GM18511 (cell line): Measurements from ENCODE around the gene DNM2.
"Not testable (repeated sequence)": the region's sequence is repeated elsewhere in the genome, so short reads cannot be mapped to it uniquely, and the experiment has no call there.

Experiments
- ATAC-seq: cut with Tn5 transposase; IDR thresholded peaks from one replicate; pipeline ENCODE4 v1.9.1; 2021; ENCODE audit warnings: mild to moderate bottlenecking, moderate library complexity; ENCODE audit not compliant: unreplicated experiment

Gene DNM2

DNA sequence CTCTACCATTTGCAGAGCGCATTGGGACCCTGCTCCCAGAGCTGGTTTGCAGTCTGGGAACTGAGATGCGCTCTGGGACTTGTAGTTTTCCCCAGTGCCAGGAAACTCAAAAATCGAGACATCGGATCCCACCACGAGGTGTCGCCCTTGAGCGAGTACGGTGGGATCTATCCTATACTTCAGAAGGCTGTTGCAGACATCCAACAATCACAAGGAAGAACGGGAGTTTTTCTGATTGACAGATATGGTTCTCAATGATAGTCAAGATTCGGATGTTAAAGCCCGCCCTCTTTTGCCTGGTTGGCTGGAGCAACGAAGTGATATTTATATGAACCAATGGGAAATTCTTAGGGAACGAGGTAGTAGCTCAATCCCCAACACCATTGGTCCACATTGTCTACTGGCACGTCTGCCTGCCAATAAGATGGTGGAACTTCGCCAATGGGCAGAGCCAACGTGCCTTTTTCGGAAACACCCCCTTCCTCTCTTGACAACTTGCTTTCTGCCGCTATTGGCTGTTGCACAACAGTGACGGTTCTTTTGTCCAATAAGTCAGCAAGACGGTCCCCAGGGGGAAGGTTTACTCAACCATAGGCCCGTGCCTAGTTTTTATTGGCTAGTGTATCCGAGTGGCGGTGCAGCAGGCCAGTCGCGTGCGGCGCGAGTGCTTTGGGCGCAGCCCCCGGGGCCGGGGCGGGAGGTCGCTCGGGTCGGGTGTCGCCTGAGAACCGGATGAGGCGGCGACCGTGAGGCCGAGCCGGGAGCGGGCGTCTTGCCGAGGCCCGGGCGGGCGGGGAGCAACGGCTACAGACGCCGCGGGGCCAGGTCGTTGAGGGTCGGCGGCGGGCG, at the start of gene DNM2:
DNM2 (plus strand) TSS at position 724 of the 849 bp plus-strand sequence. CDS start 164 bp downstream, outside the sequence.
- ATAC-seq: peak; percentile 89

DNA sequence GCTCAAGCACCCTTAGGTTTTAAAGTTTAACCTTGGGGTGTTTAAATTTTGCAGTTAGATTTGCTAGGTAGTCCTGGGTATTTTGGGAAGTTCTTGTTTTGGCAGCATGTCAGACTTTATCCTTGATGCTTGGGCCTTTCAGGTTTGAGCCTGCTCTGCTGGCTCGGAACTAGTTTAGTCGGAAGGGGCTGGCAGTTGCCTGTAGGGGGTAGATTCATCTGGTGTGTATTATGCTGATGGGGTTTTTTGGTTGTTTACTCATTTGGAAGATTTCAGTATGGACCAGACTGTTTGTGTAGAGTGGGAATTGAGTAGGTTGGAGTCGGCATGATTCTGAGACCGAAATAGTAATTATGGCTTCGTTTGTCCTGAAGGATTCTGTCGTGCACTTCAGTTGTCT, 48.6 kb upstream of the DNM2 start:
- no peak for ATAC-seq

DNA sequence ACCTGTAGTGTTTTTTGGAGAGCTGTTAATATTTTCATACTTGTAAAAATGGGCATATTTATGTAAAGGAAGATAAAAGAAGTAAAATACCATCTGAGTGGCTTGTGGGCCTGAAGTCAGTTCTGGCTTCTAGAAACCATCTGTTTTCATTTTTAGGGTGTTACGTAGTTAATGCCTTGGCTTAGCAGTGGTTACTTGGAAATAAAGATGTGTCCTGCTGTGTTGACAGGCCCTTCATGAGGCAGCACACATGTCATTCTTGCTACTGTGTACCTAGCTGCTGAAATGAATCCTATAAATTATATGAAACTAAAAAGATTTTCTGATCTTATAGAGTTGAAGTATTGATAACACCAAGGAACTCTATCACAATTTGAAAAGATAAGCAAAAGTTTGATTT, 47.7 kb upstream of the DNM2 start:
- no peak for ATAC-seq

DNA sequence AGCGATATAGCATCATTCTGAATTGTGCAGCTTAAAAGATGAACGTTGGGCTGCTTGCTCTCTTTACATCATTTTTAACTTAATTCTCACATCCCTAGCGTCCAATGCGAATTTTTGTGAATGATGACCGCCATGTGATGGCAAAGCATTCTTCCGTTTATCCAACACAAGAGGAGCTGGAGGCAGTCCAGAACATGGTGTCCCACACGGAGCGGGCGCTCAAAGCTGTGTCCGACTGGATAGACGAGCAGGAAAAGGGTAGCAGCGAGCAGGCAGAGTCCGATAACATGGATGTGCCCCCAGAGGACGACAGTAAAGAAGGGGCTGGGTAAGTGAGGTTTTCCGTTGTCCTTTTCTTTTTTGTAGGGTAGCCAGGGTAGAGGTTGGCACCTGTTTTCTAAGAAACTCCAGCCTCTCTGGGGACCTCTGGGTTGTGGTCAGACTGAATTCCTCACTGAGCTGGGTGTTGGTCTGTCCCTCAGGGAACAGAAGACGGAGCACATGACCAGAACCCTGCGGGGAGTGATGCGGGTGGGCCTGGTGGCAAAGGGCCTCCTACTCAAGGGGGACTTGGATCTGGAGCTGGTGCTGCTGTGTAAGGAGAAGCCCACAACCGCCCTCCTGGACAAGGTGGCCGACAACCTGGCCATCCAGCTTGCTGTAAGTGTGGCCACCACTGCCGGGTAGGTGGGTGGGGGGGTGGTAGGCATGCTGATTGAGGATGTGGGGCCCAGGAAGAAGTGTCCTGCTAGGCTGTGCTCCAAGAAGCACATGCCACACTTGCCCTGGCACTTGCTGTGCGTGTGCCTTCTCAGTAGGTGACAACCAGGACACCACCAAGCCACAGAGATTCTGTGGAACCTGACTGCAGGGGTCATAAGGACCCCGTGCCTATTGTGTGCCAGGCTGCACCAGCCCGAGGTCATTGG, 46.7 kb upstream of the DNM2 start:
- ATAC-seq: no peak

DNA sequence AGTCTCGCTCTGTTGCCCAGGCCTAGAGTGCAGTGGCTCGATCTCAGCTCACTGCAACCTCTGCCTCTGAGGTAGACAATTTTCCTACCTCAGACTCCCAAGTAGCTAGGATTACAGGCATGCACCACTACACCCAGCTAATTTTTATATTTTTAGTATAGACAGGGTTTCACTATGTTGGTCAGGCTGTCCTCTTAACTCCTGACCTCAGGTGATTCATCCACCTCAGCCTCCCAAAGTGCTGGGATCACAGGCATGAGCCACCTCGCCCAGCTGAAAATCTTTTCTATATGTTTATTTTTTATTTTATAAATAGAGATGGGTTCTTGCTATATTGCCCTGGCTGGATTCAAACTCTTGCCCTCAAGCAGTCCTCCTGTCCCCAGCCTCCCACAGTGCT, 46.0 kb upstream of the DNM2 start:
- ATAC-seq: not testable (repeated sequence)

DNA sequence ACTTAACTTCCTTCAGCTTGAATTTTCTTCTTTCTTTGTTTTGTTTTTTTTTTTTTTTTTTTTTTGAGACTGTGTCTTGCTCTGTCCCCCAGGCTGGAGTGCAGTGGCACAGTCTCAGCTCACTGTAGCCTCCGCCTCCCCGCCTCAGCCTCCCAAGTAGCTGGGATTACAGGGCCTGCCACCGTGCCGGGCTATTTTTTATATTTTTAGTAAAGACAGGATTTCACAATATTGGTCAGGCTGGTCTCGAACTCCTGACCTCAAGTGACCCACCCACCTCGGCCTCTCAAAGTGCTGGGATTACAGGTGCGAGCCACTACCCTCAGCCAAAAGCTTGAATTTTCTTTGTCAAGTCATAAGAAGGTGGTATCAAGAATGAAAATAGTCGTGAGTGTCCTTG, 42.7 kb upstream of the DNM2 start:
- ATAC-seq: not testable (repeated sequence)

DNA sequence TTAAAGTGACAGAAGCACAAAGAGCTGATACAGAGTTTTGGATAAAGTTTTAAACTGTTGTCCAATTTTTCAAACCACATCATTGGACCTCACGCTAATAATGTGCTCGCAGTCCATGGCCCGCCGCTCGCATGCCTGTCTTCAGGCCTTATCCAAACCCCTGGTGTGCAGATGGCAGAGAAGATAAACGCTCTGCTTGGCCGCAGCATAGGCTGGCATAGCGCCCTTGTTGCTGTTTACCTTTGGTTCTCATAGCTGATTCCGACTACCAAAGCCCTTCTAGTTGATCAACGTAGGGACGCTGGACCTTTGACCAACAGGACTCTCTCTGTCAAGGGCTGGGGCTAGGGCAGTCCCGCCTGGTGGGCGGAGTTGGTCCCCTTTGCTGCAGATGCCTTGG, 40.1 kb upstream of the DNM2 start:
- ATAC-seq: no peak

DNA sequence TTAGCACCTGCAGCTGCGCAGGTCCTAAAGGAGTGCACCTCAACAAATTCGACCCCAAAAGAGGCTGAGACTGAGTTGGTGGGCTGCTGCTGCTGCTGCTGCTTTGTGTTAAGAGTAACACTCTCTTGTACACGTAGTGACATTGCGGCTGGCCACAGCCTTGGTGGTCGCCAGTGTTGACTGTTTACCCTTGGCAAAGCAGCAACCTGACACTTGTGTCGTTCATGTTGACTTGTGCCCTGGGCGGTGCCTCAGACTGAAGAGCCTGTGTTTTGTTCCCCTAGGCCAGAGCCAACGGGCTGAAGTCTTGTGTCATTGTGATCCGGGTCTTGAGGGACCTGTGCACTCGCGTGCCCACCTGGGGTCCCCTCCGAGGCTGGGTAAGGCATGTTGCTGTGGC, 39.1 kb upstream of the DNM2 start:
- ATAC-seq: no peak

DNA sequence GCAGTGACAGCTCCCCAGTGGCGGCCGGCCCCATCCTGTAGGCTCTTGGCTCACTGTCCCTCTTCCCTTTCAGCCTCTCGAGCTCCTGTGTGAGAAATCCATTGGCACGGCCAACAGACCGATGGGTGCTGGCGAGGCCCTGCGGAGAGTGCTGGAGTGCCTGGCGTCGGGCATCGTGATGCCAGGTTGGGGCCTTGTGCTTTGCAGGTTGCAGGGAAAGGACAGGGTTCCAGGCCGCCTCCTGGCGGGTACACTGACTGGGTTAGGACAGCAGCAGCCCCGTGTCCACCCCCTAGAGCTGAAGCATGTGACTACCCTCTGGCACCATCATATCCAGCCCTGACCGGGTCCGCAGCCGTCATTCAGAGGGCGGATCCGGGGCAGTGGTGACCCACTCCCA, 38.1 kb upstream of the DNM2 start:
- ATAC-seq: no peak

DNA sequence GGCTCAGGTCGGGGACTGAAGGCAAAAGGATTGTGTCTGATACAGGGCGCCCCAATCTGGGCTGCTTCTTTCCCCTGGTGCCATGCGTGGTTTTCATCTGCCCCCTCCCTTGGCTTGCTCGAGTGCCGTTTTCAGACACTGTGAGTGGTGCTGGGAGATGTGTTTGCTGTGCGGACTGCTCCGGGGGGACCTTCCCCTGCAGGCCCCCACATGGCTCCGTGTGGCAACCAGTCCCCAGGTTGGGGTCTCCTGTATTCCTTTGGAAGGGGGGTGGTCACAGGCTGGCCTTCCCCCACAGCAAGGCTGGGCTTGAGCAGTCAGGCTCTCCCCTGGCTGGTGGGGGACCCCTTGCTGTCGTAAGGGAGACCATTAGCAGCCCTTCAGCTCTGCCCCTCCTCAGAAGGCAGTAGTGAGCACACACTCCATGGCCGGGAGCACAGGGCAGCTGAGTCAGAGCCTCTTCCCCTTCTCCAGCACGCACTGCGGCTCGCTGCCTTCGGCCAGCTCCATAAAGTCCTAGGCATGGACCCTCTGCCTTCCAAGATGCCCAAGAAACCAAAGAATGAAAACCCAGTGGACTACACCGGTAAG, 37.2 kb upstream of the DNM2 start:
- ATAC-seq: no peak

DNA sequence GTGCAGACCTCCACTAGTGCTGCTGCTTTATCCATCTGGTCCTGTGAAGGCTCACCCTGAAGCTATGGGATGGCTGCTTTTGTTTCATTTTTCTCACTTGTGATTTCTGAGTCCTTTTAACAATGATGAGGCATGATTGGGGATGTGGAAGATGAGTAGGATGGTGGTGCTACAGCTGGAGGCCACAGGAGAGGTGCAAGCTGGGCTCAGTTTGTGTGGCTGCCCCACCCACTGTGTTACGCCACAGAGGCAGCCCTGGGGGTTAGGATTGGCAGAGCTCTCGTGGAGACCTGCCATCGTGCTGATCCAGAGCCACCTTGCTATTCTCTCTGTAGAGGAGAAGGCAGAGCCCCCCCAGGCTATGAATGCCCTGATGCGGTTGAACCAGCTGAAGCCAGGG, 36.2 kb upstream of the DNM2 start:
- ATAC-seq: no peak

DNA sequence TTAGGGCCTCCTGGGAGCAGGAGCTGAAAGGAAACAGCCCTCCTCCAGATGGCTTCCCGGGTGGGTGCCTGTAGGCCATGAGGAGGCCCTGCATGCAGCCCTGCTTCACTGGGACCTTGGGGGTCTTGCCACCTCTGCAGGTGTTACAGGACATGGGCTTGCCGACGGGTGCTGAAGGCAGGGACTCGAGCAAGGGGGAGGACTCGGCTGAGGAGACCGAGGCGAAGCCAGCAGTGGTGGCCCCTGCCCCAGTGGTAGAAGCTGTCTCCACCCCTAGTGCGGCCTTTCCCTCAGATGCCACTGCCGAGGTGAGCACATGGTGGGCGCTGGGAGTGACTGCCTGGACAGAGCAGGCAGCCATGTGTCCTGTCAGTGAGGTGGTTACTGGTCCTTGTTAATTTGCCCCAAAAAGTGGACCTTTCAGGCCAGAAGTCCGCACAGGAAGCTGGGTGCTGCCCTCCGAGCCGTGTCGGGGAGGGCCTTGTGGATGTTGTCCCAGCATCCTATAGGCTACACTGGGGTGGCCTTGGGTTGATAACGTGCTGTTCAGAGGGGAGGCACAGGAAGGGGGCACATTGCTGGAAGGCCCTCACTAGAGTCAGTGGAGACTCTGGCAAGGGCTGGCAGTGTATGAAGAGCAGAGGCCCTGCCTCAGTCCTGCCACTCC, 35.3 kb upstream of the DNM2 start:
- ATAC-seq: no peak

DNA sequence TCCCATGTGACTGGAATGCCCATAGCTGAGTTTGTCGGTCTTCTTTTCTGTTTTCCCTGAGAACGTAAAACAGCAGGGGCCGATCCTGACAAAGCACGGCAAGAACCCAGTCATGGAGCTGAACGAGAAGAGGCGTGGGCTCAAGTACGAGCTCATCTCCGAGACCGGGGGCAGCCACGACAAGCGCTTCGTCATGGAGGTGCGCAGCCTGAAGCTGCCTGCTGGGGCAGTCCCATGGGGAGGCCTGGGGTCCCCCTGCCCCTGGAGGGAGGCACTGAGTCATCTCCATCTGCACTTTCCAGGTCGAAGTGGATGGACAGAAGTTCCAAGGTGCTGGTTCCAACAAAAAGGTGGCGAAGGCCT, 34.8 kb upstream of the DNM2 start:
- no peak for ATAC-seq

DNA sequence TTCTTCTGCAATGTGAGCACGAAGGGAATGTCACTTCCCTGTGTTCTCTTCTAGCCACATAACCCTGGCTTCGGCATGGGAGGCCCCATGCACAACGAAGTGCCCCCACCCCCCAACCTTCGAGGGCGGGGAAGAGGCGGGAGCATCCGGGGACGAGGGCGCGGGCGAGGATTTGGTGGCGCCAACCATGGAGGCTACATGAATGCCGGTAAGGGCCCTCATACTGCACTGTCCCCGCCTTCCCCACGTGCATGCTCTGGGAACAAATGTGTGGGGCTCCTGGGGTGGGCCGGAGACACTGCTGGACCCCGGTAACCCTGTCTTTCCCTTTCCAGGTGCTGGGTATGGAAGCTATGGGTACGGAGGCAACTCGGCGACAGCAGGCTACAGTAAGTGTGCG, 34.3 kb upstream of the DNM2 start:
- no peak for ATAC-seq

DNA sequence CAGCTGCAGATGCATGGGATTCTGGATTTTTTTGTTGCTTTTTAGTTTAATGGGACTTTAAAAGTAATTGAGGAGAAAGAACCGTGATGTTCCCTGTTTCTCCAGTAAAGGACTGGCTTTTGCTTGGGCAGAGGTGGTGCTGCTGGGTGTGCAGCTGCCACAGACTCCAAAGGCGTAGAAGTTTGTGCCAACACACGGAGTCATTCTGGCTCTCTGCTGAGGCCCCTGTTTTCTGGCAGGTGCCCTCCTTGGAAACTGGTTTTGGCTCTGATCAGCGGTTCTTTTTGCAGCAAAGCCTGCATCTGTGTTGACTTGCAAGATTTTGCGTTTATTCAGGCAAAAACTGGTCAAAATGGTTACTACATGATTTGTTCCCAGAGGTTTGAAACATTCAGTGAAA, 32.7 kb upstream of the DNM2 start:
- ATAC-seq: no peak

DNA sequence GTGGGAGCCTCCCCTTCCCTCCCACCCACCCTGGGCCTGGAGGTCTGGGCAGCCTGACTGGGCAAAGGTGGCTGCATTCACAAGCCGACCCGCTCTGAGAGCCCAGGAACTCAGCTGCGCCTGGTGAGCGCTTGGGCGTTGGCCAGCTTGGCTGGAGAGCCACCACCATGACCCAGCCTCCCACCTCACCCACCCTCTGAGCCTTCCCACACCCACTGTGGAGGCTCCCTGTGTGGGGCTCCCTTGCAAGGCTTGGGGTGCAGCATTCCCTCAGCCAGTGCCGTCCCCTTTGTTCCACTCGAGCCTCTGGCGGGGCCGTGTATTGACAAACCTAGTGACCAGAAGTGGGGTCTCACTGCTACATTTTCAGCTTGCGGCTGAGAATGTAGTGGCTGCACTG, 31.7 kb upstream of the DNM2 start:
- ATAC-seq: no peak

DNA sequence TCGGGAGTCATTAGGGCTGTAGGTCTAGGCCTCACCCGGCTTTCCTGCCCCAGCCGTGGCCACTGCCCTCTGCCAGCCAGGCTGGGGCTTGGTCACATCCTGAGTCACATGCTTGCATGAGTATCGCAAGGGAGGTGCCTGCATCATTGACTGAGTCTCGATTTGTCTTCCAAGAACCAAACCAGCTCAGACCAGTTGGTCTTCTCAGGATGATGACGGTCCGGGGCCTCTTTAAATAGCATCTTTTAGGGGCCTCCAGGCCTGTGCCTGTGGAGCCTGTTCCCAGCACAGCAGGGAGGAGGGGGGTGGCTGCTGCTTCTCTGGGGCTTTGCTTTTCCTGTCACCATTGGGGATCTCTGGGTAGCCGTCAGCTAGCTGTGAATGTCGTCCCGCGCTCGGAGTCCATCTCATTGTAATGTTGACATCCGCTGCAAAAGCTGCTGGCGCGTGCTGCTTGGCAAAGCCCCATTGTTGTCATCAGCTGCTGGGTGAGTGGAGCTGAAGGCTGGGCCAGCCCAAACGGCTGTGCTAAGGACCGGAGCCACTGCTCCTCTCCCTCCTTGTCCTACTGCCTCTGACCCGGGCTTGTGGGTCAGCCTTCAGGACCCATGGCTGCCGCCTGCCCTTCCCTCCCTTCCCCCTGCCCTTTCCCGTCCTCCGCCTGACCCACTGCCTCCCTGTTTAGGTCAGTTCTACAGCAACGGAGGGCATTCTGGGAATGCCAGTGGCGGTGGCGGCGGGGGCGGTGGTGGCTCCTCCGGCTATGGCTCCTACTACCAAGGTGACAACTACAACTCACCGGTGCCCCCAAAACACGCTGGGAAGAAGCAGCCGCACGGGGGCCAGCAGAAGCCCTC, 31.0 kb upstream of the DNM2 start:
- no peak for ATAC-seq

DNA sequence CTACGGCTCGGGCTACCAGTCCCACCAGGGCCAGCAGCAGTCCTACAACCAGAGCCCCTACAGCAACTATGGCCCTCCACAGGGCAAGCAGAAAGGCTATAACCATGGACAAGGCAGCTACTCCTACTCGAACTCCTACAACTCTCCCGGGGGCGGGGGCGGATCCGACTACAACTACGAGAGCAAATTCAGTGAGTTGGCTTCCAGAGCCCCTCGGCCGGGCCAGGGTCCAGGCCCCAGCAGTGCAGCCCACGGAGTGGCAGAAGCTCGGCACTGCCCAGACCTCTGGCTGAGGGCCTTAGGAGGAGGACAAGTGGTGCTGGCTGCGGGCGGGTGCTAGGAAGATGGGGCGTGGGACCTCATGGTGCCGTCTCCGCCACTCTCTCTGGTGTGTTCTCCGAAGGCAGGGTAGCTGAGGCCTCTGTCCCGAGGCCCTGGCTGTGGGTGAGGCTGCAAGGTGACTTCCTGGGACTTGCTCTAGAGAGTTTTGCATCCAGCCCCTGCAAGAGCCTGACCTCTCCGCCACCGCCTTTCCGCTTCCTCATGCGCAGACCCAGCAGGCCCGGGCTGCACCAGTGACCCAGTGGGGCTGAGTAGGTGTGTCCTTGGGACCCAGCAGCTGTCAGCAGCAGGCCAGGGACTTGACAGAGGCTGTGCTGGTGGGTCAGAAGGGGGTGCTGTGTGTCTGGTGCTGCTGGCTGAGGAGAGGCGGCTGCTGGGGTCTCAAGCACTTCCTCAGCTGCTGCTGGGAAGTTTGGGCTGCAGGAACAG, 30.2 kb upstream of the DNM2 start:
- no peak for ATAC-seq

DNA sequence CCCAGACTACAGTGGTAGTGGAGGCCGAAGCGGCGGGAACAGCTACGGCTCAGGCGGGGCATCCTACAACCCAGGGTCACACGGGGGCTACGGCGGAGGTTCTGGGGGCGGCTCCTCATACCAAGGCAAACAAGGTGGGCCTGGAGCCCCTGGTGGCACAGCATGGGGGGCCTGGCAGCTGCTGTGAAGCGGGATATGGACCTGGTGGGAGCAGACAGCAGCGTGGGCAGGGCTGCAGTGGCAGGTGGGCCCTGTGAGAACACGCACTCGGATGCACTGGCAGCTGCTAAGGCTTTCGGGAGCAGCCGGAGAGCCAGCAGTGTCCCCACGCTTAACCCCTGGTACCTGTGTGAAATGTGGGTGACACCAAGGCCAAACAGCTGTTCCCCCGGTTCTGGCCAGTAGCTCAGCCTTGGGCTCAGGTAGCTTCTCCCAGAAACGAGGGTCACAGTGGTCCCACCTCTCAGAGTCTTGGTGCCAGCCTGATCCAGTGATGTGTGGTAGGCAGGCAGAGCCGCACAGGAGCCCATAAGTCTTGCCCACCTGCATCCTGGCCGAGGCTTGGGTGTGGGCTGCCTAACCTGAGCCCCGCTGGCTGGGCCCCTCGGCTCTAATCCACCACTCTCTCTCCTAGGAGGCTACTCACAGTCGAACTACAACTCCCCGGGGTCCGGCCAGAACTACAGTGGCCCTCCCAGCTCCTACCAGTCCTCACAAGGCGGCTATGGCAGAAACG, 29.2 kb upstream of the DNM2 start:
- no peak for ATAC-seq
